DND-41 (cell line): Measurements from ENCODE around the gene MIPEP.

Experiments
- ATAC-seq: fragments of 200-7000 bp; cut with Tn5 transposase; 3 replicates; pipeline ENCODE4 v1.9.1; 2021; ENCODE audit warnings: low read depth; ENCODE audit not compliant: insufficient read depth
- DNase-seq: peaks from one replicate; pipeline ENCODE4 v3.0.0-alpha.2; 2020
- H2AFZ ChIP-seq: 2 replicates; pipeline ENCODE4 v1.6.0; 2012; ENCODE audit warnings: low read depth, low read length
- H3K27ac ChIP-seq: 2 replicates; pipeline ENCODE4 v1.5.1; 2012; ENCODE audit warnings: low read length, inconsistent platforms
- H3K27me3 ChIP-seq: fragments of 200-600 bp; sonication (generic); 2 replicates; pipeline ENCODE4 v1.6.0; 2012; ENCODE audit warnings: low read length, mild to moderate bottlenecking, inconsistent platforms; ENCODE audit not compliant: insufficient read depth, poor library complexity
- H3K36me3 ChIP-seq: 2 replicates; pipeline ENCODE4 v1.5.1; 2012; ENCODE audit warnings: low read length, inconsistent platforms; ENCODE audit not compliant: insufficient read depth
- H3K4me1 ChIP-seq: 2 replicates; pipeline ENCODE4 v1.5.1; 2012; ENCODE audit warnings: mild to moderate bottlenecking, low read length; ENCODE audit not compliant: insufficient read depth
- H3K4me2 ChIP-seq: 2 replicates; pipeline ENCODE4 v1.6.0; 2012; ENCODE audit warnings: mild to moderate bottlenecking, moderate library complexity, low read length, inconsistent platforms; ENCODE audit not compliant: insufficient read depth
- H3K4me3 ChIP-seq, 2 experiments: fragments of 200-600 bp in 1 of 2; shearing (Covaris generic) in 1 of 2; 2 replicates each; pipeline ENCODE4 v1.5.1; 2012 to 2016; ENCODE audit warnings: inconsistent platforms in 2 of 2, low read length in 2 of 2, mild to moderate bottlenecking in 2 of 2, low read depth in 1 of 2, moderate library complexity in 1 of 2
- H3K79me2 ChIP-seq: 2 replicates; pipeline ENCODE4 v1.6.0; 2012; ENCODE audit warnings: low read length, inconsistent platforms; ENCODE audit not compliant: insufficient read depth
- H3K9ac ChIP-seq: 2 replicates; pipeline ENCODE4 v1.6.0; 2012; ENCODE audit warnings: low read depth, mild to moderate bottlenecking, inconsistent platforms, low read length, moderate library complexity
- H3K9me3 ChIP-seq: 2 replicates; pipeline ENCODE4 v1.5.1; 2012; ENCODE audit warnings: low read length, moderate library complexity, mild to moderate bottlenecking, inconsistent platforms; ENCODE audit not compliant: insufficient read depth, severe bottlenecking
- H4K20me1 ChIP-seq: 2 replicates; pipeline ENCODE4 v1.6.0; 2012; ENCODE audit warnings: low read length; ENCODE audit not compliant: insufficient read depth
- CTCF ChIP-seq: IDR thresholded peaks from 2 replicates; pipeline ENCODE4 v1.5.1; 2012; ENCODE audit warnings: borderline replicate concordance, low read length, moderate library complexity, mild to moderate bottlenecking; ENCODE audit not compliant: poor library complexity, severe bottlenecking; ENCODE audit errors: extremely low read depth
- EZH2 ChIP-seq: IDR thresholded peaks from 3 replicates; pipeline ENCODE4 v1.6.1; 2012; ENCODE audit warnings: borderline replicate concordance, low read depth, mild to moderate bottlenecking, moderate library complexity, low read length, inconsistent platforms; ENCODE audit not compliant: severe bottlenecking

Gene MIPEP

DNA sequence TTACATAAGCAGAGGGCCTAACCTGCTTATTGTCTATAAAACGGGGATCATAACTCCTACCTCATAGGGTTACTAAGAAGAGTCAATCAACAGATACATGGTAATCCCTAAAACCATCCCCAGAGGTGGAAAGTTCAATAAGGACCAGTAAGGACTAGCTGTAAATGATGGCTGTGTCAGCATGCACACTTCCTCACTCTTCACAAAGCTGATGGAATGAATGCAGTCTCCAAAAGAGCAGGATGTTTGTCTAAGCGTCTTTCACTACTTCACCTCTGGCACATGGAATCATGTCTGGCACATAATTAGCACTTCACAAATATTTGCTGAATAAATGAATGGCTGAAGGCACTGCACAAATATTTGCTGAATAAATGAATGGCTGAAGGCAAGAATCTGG is 134.2 kb downstream of the MIPEP start:
- H3K4me3 ChIP-seq: no peak overlapping the region
- H3K27ac ChIP-seq: no peak overlapping the region
- H3K27me3 ChIP-seq: no peaks in the 10 kb centered on the region
- H2AFZ ChIP-seq: no peak overlapping the region
- no peak for DNase-seq
- TF ChIP-seq CTCF (no peak), EZH2 (no peak)
- H3K4me1 ChIP-seq: no peaks in the 10 kb centered on the region
- no peaks in the 10 kb centered on the region for H3K9me3 ChIP-seq
- ATAC-seq: no peak
- no peak overlapping the region for H3K4me2 ChIP-seq
- no peaks in the 10 kb centered on the region for H3K79me2 ChIP-seq
- H3K9ac ChIP-seq: no peak overlapping the region
- H4K20me1 ChIP-seq: no peaks in the 10 kb centered on the region
- H3K36me3 ChIP-seq: 0 out of 2 replicates have a peak, but pooled peaks cover 6% of the 10 kb centered on the region

DNA sequence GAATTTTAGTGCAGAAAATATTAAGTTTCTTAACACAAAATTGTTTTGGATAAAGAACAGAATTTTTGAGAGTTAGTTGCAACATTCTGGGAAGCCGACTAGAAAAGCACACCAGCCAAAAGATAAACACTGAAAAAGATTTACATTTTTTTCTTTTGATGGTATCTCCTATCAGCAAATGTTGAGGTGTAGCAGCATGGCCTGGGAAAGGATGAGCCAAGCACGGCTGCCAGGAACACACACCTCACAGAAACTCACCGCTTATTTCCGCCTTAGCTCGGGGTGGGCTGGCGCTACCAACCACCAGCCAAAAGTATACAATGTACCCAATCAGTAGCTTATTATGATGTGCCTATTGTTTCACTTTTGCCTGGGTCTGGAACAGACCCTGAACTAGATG is 134.7 kb downstream of the MIPEP start:
- no peak overlapping the region for H3K9ac ChIP-seq
- H3K9me3 ChIP-seq: no peaks in the 10 kb centered on the region
- no peak overlapping the region for H3K4me3 ChIP-seq
- 0 out of 2 replicates have a peak, but pooled peaks cover 3% of the 10 kb centered on the region for H3K36me3 ChIP-seq
- no peak overlapping the region for H3K27ac ChIP-seq
- DNase-seq (no peak), ATAC-seq (no peak)
- H4K20me1 ChIP-seq: no peaks in the 10 kb centered on the region
- H2AFZ ChIP-seq: no peak overlapping the region
- no peak overlapping the region for H3K4me2 ChIP-seq
- no peaks in the 10 kb centered on the region for H3K27me3 ChIP-seq
- no peaks in the 10 kb centered on the region for H3K79me2 ChIP-seq
- H3K4me1 ChIP-seq: no peaks in the 10 kb centered on the region
- TF ChIP-seq CTCF (no peak), EZH2 (no peak)

DNA sequence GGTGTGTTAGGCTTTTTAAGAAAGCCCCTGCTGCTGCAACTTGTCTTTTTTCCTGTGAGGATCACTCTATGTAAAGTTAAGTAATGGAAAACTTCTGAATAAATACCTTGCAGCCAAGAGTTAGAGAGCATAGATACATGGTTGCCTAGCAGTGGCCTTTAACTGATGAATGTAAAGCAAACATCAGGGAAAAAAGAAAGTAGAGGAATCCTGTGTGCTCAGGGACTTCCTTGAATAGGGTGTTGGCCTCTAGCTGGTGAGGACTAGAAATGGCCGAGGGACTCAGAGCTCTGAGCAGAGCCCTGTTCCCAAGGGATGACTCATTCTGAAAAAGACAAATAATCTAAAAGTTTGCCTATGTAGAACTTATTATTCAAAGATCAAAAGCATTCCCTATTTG is 135.7 kb downstream of the MIPEP start:
- no peak overlapping the region for H3K27ac ChIP-seq
- no peak for ATAC-seq

More for the DNA sequence above, 135.7 kb downstream of the MIPEP start:
- Histone ChIP-seq H3K4me1 (no peaks in the 10 kb centered on the region), H3K4me2 (no peak overlapping the region), H2AFZ (no peak overlapping the region), H3K9me3 (no peaks in the 10 kb centered on the region), H3K79me2 (no peaks in the 10 kb centered on the region), H3K4me3 (no peak overlapping the region), H3K36me3 (0 out of 2 replicates have a peak, but pooled peaks cover 2% of the 10 kb centered on the region), H3K9ac (no peak overlapping the region), H4K20me1 (no peaks in the 10 kb centered on the region), H3K27me3 (no peaks in the 10 kb centered on the region)
- no peak for DNase-seq
- TF ChIP-seq EZH2 (no peak), CTCF (no peak)
